Hepatocyte (in vitro differentiated cells): Measurements from ENCODE around the gene GPHN. TPM values are rescaled to one million over a fixed set of nuclear protein-coding genes. Genes with fewer than 3 reads are reported as not detected.
A peak's percentile ranks its signal among the peaks of the same experiment; 100 is the strongest.

ENCODE experiments used
- DNase-seq: peaks from one replicate; pipeline ENCODE4 v3.0.0-alpha.2; 2016; ENCODE audit warnings: low spot score
- H2AFZ ChIP-seq: fragments of 200-600 bp; sonication (generic); 2 replicates; pipeline ENCODE4 v1.6.0; 2016; ENCODE audit warnings: antibody characterized with exemption, mild to moderate bottlenecking
- H3K27ac ChIP-seq: fragments of 200-600 bp; sonication (generic); 2 replicates; pipeline ENCODE4 v1.5.1; 2016; ENCODE audit warnings: mild to moderate bottlenecking
- H3K27me3 ChIP-seq: fragments of 200-600 bp; sonication (generic); 2 replicates; pipeline ENCODE4 v1.6.1; 2016
- H3K36me3 ChIP-seq: fragments of 200-600 bp; sonication (generic); replicated peaks from 2 replicates; pipeline ENCODE4 v1.5.1; 2016; ENCODE audit warnings: low read depth; ENCODE audit not compliant: insufficient read depth
- H3K4me1 ChIP-seq: fragments of 200-600 bp; sonication (generic); 2 replicates; pipeline ENCODE4 v1.5.1; 2016; ENCODE audit warnings: mild to moderate bottlenecking, moderate library complexity; ENCODE audit not compliant: insufficient read depth
- H3K4me2 ChIP-seq: fragments of 200-600 bp; sonication (generic); 2 replicates; pipeline ENCODE4 v1.6.0; 2016
- H3K4me3 ChIP-seq: fragments of 200-600 bp; sonication (generic); 2 replicates; pipeline ENCODE4 v1.5.1; 2016; ENCODE audit warnings: mild to moderate bottlenecking
- H3K79me2 ChIP-seq: fragments of 200-600 bp; sonication (generic); 2 replicates; pipeline ENCODE4 v1.6.0; 2017; ENCODE audit warnings: mild to moderate bottlenecking
- H3K9me2 ChIP-seq: fragments of 200-600 bp; sonication (generic); replicated peaks from 2 replicates; pipeline ENCODE4 v1.6.0; 2017; ENCODE audit warnings: mild to moderate bottlenecking; ENCODE audit not compliant: insufficient read depth
- H3K9me3 ChIP-seq: fragments of 200-600 bp; sonication (generic); 2 replicates; pipeline ENCODE4 v1.5.1; 2016; ENCODE audit warnings: low read depth, mild to moderate bottlenecking
- H4K20me1 ChIP-seq: fragments of 200-600 bp; sonication (generic); 2 replicates; pipeline ENCODE4 v1.6.0; 2016; ENCODE audit warnings: mild to moderate bottlenecking; ENCODE audit not compliant: insufficient read depth, poor library complexity, severe bottlenecking
- CTCF ChIP-seq: fragments of 200-600 bp; sonication (generic); IDR thresholded peaks from 2 replicates; pipeline ENCODE4 v1.5.1; 2016; ENCODE audit warnings: antibody characterized with exemption, mild to moderate bottlenecking; ENCODE audit not compliant: poor library complexity
- EZH2 ChIP-seq: fragments of 200-600 bp; sonication (generic); IDR thresholded peaks from 2 replicates; pipeline ENCODE4 v1.6.1; 2016; ENCODE audit warnings: antibody characterized with exemption, mild to moderate bottlenecking, borderline replicate concordance
- EZH2phosphoT487 ChIP-seq: fragments of 200-600 bp; sonication (generic); IDR thresholded peaks from one replicate; pipeline ENCODE4 v1.6.1; 2018; ENCODE audit warnings: antibody characterized with exemption, mild to moderate bottlenecking, low read depth, moderate library complexity; ENCODE audit not compliant: unreplicated experiment, severe bottlenecking
- WGBS: methylation state at CpG from one replicate; pipeline ENCODE4 v1.1.6; 2016; ENCODE audit warnings: low lambda C conversion rate; ENCODE audit errors: missing lambda C conversion rate; 5-methylcytosine and 5-hydroxymethylcytosine counted together
- polyA plus RNA-seq: library from polyadenylated mRNA; unstranded; fragments of >200 nt; fragmentation: Nextera tagmentation; extraction: Ambion mirVana; gene quantifications from 2 replicates; pipeline ENCODE4 v1.2.1, GENCODE V29; 2016
- total RNA-seq: library from RNA; depleted of rRNA; stranded (reverse); fragments of >200 nt; gene quantifications from 2 replicates; pipeline ENCODE4 v1.2.3, GENCODE V29; 2014

Gene GPHN
- total and polyA plus RNA-seq, 2 experiments from 2014 or later: 9.3 to 10.7 TPM

GRCh38 chr14:66758031-66758613, 250.2 kb downstream of the GPHN start:
- Histone ChIP-seq H3K9me3 (no peaks in the 10 kb centered on the region), H3K4me1 (no peaks in the 10 kb centered on the region), H3K36me3 (no peaks in the 10 kb centered on the region), H3K27ac (no peak overlapping the region), H3K79me2 (no peaks in the 10 kb centered on the region), H4K20me1 (no peaks in the 10 kb centered on the region), H3K4me2 (no peak overlapping the region), H3K4me3 (no peak overlapping the region), H2AFZ (no peak overlapping the region), H3K9me2 (no peaks in the 10 kb centered on the region), H3K27me3 (no peaks in the 10 kb centered on the region)
- TF ChIP-seq EZH2phosphoT487 (no peak), CTCF (peak; percentile 3), EZH2 (no peak)
- 79% methylated on average over 6 of the region's 6 CpGs for WGBS
- no peak for DNase-seq

GRCh38 chr14:66772146-66772545, 264.2 kb downstream of the GPHN start:
- no peak for DNase-seq
- Histone ChIP-seq H3K79me2 (no peaks in the 10 kb centered on the region), H2AFZ (no peak overlapping the region), H3K4me1 (no peaks in the 10 kb centered on the region), H3K4me2 (no peak overlapping the region), H3K9me2 (no peaks in the 10 kb centered on the region), H3K27me3 (no peaks in the 10 kb centered on the region), H3K36me3 (no peaks in the 10 kb centered on the region), H3K27ac (no peak overlapping the region), H3K9me3 (no peaks in the 10 kb centered on the region), H4K20me1 (no peaks in the 10 kb centered on the region), H3K4me3 (no peak overlapping the region)
- no peak for TF ChIP-seq EZH2
- TF ChIP-seq CTCF: no peak
- TF ChIP-seq EZH2phosphoT487: no peak
- 87% methylated on average over 2 of the region's 2 CpGs for WGBS

- Histone ChIP-seq H3K4me2 (no peak overlapping the region), H3K27ac (no peak overlapping the region), H3K9me3 (no peaks in the 10 kb centered on the region), H3K79me2 (no peaks in the 10 kb centered on the region), H3K4me1 (no peaks in the 10 kb centered on the region), H2AFZ (no peak overlapping the region), H3K27me3 (no peaks in the 10 kb centered on the region), H3K9me2 (no peaks in the 10 kb centered on the region), H3K4me3 (no peak overlapping the region), H3K36me3 (no peaks in the 10 kb centered on the region), H4K20me1 (no peaks in the 10 kb centered on the region)
- no peak for DNase-seq
- WGBS: 92% methylated on average over 1 of the region's 1 CpG
- TF ChIP-seq EZH2 (no peak), CTCF (no peak), EZH2phosphoT487 (no peak)
These were observed 274.9 kb downstream of the GPHN start for GRCh38 chr14:66782853-66783252.

- H4K20me1 ChIP-seq: no peaks in the 10 kb centered on the region
- H3K27me3 ChIP-seq: no peaks in the 10 kb centered on the region
- H3K9me2 ChIP-seq: no peaks in the 10 kb centered on the region
- DNase-seq: no peak
- H3K4me2 ChIP-seq: no peak overlapping the region
- no peak overlapping the region for H3K27ac ChIP-seq
- WGBS: 94% methylated on average over 1 of the region's 1 CpG
- H3K79me2 ChIP-seq: no peaks in the 10 kb centered on the region
- no peaks in the 10 kb centered on the region for H3K4me1 ChIP-seq
- no peak for TF ChIP-seq CTCF
- TF ChIP-seq EZH2phosphoT487: no peak
- no peak for TF ChIP-seq EZH2
- no peak overlapping the region for H3K4me3 ChIP-seq
- no peak overlapping the region for H2AFZ ChIP-seq
- H3K36me3 ChIP-seq: no peaks in the 10 kb centered on the region
- H3K9me3 ChIP-seq: no peaks in the 10 kb centered on the region
These were observed 282.2 kb downstream of the GPHN start for GRCh38 chr14:66790101-66790500.
